HG02610 (cell line): ENCODE measurements around the gene DOK3.
"Not testable (repeated sequence)": the region's sequence is repeated elsewhere in the genome, so short reads cannot be mapped to it uniquely, and the experiment has no call there.

Experiments used
- ATAC-seq: cut with Tn5 transposase; IDR thresholded peaks from one replicate; pipeline ENCODE4 v1.9.1; 2021; ENCODE audit warnings: mild to moderate bottlenecking, moderate library complexity; ENCODE audit not compliant: unreplicated experiment

Gene DOK3

DNA sequence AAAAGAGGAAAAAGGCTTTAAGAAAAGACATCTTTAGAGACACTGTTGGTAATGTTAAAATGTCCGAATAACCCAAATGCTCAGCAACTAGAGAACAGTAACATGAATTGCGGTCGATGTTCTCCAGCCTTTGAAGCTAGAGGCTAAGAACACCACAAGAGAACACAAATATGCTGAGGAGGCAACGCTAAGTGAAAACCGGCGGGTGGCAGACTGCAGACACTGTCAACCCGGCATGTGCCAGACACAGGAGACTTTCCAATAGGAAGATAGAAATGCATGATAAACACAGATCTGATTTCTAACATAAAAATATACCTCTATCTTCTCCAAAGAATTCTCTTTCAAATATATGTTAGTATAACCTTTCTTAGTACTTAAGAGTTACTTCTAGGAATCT is 25.5 kb upstream of the DOK3 start:
- no peak for ATAC-seq

- ATAC-seq: not testable (repeated sequence)
Measured at GRCh38 chr5:177534433-177534832, 24.8 kb upstream of the DOK3 start.

DNA sequence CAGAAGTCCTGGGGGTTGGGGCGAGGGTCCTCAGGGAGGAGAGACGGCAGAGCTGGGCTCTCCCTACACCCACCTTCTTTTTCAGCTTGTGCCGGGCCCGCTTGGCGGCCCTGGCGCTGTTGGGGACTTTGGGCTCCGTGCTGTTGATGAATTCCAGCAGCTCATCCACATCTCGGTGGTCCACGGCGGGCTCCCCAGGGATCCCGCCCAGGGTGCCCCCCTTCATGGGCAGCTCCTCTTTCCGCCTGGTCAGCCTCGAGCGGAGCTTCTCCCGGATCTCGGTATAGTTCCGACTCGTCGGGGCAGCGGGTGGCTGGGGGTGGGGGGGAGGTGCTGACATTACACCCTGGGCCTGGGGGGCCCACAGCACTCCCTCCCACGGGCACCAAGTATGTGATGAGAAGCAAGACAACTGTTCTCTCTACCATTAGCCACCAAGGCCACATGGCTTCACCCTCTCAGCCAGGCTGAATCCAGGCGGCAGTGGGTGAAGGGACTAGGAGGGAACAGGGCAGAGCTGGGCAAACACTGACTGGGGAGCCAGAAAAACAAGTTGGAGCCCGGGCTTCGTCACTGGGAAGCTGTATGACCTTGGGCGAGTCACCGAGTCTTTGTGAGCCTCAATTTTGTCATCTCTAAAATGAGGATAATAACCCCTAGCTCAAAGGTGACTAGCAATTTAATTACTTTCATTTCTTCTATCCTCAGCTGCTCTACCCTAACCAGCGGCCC is 21.7 kb upstream of the DOK3 start:
- ATAC-seq: no peak

- ATAC-seq: no peak
Measured at GRCh38 chr5:177530638-177531037, 21.0 kb upstream of the DOK3 start.

- ATAC-seq: no peak
Measured at GRCh38 chr5:177529247-177530203, 19.9 kb upstream of the DOK3 start.

GRCh38 chr5:177528631-177529030 is 19.0 kb upstream of the DOK3 start:
- ATAC-seq: no peak

DNA sequence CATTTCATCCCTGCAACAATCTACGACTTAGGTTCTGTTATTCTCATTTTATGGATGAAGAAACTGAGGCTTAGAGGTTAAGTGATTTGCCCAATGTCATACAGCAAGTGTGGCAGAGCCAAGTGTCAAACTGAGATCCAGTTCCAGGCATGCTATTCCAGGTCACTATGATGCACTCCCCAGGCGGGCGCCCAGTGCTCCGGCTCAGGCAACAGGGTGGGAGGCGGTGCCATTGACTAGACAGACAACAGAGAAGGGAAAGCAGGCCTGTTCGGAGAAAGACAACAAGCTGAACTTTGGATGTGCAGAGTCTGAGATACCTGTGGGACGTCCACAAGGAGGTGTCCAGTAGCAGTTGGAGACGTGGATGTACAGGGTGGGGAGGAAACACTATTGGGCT is 18.0 kb upstream of the DOK3 start:
- no peak for ATAC-seq

GRCh38 chr5:177526791-177527190 is 17.2 kb upstream of the DOK3 start:
- ATAC-seq: no peak

GRCh38 chr5:177526191-177526590 is 16.6 kb upstream of the DOK3 start:
- no peak for ATAC-seq

- no peak for ATAC-seq
Measured at GRCh38 chr5:177524941-177525655, 15.5 kb upstream of the DOK3 start.

- ATAC-seq: no peak
Measured at GRCh38 chr5:177524539-177524900, 14.9 kb upstream of the DOK3 start.

GRCh38 chr5:177523711-177524538 is 14.3 kb upstream of the DOK3 start:
- ATAC-seq: no peak

DNA sequence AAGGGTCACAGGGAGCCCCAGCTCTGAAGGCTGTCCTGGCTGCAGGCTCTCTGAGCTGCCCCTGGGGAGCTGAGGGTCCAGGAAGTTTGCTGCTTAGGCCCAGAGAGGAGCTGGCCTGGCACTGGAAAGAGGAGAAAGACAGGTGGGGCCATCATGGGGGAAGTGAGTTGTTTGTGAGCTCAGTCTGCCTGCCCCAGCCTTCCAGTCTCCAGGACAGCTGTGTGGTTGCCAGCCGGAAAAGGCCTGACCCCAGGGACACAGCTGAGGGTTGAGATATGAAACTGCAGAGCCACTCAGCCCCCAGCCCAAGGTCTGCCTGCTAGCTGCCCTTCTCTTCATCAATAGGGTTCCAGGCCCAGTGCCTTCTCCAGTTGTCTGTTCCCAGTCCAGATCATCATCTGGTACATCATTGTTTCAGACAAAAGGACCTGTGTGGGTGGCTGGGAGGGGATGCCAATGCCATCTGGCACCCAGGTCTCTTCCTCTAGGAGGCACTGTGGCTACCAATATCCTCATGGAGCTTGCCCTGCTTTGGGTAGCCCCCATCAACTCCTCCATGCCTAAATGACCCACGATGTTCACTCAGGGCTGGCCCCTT is 11.4 kb upstream of the DOK3 start:
- no peak for ATAC-seq

GRCh38 chr5:177520271-177520670 is 10.6 kb upstream of the DOK3 start:
- no peak for ATAC-seq

DNA sequence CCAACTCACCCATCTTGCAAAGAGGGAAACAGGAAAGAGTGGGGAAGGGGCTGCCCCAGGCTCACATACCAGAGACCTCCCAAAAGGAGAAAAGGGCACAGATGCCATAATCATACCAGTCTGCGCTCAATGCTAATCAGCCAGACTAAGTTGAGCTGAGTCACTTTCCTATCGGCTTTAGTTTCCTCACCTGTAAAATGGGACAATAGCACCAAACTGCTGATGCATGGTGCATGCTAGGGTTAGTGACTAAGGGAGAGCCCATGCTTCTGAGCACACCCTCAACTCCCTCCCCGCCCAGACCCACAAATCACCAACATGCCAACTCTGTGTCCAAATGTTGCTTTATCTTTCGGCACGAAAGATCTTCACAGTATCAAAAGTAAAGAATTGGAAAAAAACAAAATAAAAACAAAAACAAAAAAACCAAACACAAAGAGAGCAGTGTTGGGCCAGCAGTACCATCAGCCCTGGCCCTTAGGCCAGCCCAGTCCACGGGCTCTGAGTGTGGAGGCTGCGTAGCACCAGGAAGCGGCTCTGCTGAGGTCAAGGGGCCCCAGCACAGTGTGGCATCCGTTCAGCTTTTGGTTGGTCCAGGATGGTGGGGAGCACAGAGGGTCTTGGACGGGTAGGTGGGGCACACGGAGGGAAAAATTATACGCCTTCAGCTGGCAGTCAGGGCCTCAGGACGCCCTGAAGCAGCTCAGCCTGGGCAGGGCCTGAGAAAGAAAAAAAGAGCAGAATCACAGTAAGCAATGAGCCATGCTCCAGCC is 10.0 kb upstream of the DOK3 start:
- no peak for ATAC-seq

DNA sequence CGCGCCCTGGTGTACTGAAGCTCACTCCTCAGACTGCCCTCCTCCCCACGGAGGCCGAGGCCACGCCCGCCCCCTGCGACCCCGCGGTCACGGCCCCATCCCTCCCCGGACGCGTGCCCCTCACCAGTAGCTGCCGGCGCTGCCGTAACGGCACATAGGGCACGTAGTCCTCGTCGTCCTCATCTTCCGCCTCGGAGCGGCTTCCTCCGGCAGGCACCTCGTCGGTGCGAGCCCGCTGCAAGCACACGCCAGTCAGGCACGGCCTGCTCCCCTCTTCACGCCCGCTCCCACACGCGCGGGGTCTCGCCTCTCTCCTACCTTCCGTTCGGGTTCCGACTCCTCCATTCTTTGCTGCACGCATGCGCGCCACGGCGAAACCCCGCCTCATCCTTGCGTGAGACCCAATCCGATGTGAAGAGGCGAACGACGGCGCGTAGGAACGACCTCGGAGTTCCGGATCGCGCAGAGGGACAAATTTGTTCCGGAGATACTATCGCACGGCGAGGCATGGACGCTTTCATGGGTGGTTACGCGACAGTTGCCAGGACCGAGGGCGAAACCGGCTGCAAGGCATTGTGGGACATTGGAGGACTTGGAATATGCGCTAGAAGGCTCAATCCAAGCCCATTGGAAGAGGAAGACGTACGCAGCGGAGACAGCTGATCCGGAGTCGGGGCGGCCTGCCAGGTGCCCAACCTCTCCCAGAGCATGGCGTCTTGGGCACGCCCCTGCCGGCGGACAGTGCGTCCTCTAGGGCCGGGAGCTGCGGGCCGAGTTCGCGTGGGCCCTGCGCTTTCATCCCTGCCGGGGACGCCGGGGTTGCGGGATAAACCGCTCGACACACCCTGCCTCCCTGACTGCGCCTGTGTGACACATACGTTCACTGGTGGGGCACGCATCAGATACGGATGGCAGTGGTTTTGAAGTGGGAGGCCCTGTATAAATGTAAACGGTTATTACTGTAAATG is 7.3 kb upstream of the DOK3 start, which contains the start of gene DDX41:
TSS of gene DDX41 (minus strand) at position 361 of the 968 bp plus-strand sequence. CDS start at position 345, 16 bp downstream.
- peak; percentile 74 for ATAC-seq

DNA sequence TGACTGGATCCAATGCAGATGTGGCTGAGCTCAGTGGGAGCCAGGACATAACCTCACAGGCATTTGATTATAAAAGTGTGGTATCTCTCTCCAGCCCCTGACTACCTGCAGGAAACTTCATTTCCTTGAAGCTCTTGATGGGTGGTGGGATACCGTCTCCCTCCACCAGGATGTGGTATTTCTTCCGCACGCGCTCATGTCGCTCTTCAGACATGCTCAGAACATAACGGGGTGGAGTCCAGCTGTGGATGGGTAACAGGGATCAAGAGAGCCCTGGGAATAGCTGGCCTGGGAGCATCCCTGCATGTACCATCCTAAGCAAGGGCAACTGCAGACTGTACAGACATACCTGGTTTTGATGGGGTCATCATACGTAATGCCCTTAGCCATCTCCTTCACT is 6.0 kb upstream of the DOK3 start:
- ATAC-seq: no peak

DNA sequence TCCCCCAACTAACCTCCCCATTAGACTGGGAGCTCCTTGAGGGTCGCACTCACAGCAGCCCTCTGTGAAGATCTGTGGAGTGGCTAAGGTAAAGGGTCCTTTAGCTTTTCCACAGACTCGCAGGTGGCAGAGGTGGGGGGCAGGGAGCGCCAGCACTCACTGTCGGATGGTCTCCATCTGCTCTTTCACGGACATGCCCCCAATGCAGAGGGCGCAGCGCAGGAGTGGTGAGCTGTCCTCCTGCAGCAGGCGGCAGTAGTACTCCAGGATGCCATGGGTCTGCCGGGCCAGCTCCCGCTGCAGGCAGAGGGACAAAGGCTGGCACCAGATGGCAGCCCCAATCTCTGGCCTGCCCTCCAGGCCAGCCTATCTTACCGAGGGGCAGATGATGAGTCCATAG is 4.9 kb upstream of the DOK3 start:
- no peak for ATAC-seq
